Hepatocyte (in vitro differentiated cells): ENCODE results near the gene NME4.

ENCODE experiments used
- CTCF ChIP-seq: fragments of 200-600 bp; sonication (generic); IDR thresholded peaks from 2 replicates; pipeline ENCODE4 v1.5.1; 2016; ENCODE audit warnings: antibody characterized with exemption, mild to moderate bottlenecking; ENCODE audit not compliant: poor library complexity
- EZH2 ChIP-seq: fragments of 200-600 bp; sonication (generic); IDR thresholded peaks from 2 replicates; pipeline ENCODE4 v1.6.1; 2016; ENCODE audit warnings: antibody characterized with exemption, mild to moderate bottlenecking, borderline replicate concordance
- EZH2phosphoT487 ChIP-seq: fragments of 200-600 bp; sonication (generic); IDR thresholded peaks from one replicate; pipeline ENCODE4 v1.6.1; 2018; ENCODE audit warnings: antibody characterized with exemption, mild to moderate bottlenecking, low read depth, moderate library complexity; ENCODE audit not compliant: unreplicated experiment, severe bottlenecking

GRCh38 chr16:367333-367903 lies 29.6 kb upstream of the NME4 start:
- TF ChIP-seq CTCF (no peak), EZH2 (no peak), EZH2phosphoT487 (no peak)
